K562 (cell line): Measurements from ENCODE around the gene CALML4. TPM values are rescaled to one million over a fixed set of nuclear protein-coding genes. Genes with fewer than 3 reads are reported as not detected.

Source experiments
- CTCF ChIP-seq, 3 experiments: IDR thresholded peaks in 2 of 3; conservative IDR thresholded peaks in 1 of 3; 2 replicates each; pipeline ENCODE4 v1.5.1; 2011 to 2012; ENCODE audit warnings: low read length in 3 of 3, mild to moderate bottlenecking in 3 of 3, control low read depth in 2 of 3, improper control_type of control experiment in 1 of 3, inconsistent platforms in 1 of 3, low read depth in 1 of 3, mixed read lengths in 1 of 3, moderate library complexity in 1 of 3; ENCODE audit not compliant: insufficient read depth in 2 of 3
- ESRRA ChIP-seq: fragments of 450-650 bp; IDR thresholded peaks from 2 replicates; pipeline ENCODE4 v1.6.1; 2014; ENCODE audit warnings: low read depth, mild to moderate bottlenecking, moderate library complexity, borderline replicate concordance
- GTF2E2 ChIP-seq: fragments of 200-800 bp; sonication (Bioruptor generic); IDR thresholded peaks from 2 replicates; pipeline ENCODE4 v1.6.1; 2016; ENCODE audit warnings: missing genetic modification characterization, missing compliant biosample characterization
- KHSRP ChIP-seq: fragments of 450-650 bp; IDR thresholded peaks from 2 replicates; pipeline ENCODE4 v1.6.1; 2017
- KLF6 ChIP-seq: fragments of 250-450 bp; sonication (Bioruptor Pico); IDR thresholded peaks from 2 replicates; pipeline ENCODE4 v1.4.0; 2020; ENCODE audit warnings: mild to moderate bottlenecking, moderate library complexity, borderline replicate concordance
- MECOM ChIP-seq: fragments of 250-450 bp; sonication (Bioruptor Pico); IDR thresholded peaks from 2 replicates; pipeline ENCODE4 v1.8.0; 2022; ENCODE audit warnings: inconsistent platforms
- MEF2A ChIP-seq: IDR thresholded peaks from 2 replicates; pipeline ENCODE4 v1.6.1; 2011; ENCODE audit warnings: low read depth, mild to moderate bottlenecking, low read length, moderate library complexity; ENCODE audit not compliant: control insufficient read depth
- NKRF ChIP-seq: fragments of 450-650 bp; IDR thresholded peaks from 2 replicates; pipeline ENCODE4 v1.6.1; 2016; ENCODE audit warnings: borderline replicate concordance
- NR2F6 ChIP-seq: fragments of 450-650 bp; formaldehyde crosslinking; IDR thresholded peaks from 2 replicates; pipeline ENCODE4 v1.4.0; 2020; ENCODE audit warnings: mild to moderate bottlenecking
- PTTG1 ChIP-seq: fragments of 450-650 bp; IDR thresholded peaks from 2 replicates; pipeline ENCODE4 v1.6.1; 2016; ENCODE audit warnings: low read depth, mild to moderate bottlenecking, missing genetic modification characterization, missing compliant biosample characterization
- SLC30A9 ChIP-seq: fragments of 250-450 bp; sonication (Bioruptor Pico); IDR thresholded peaks from 2 replicates; pipeline ENCODE4 v1.8.0; 2022; ENCODE audit warnings: mild to moderate bottlenecking, moderate library complexity
- SP1 ChIP-seq: sonication (generic); formaldehyde crosslinking; IDR thresholded peaks from 2 replicates; pipeline ENCODE4 v1.8.1; 2022; ENCODE audit warnings: mild to moderate bottlenecking, missing genetic modification reagents
- STAT5A ChIP-seq: IDR thresholded peaks from 2 replicates; pipeline ENCODE4 v1.6.1; 2012; ENCODE audit warnings: low read length, inconsistent platforms, borderline replicate concordance
- SUPT5H ChIP-seq: fragments of 450-650 bp; IDR thresholded peaks from 2 replicates; pipeline ENCODE4 v1.6.1; 2016
- WHSC1 ChIP-seq: IDR thresholded peaks from one replicate; pipeline ENCODE4 v1.6.1; 2012; ENCODE audit warnings: low read length, control low read depth, inconsistent platforms
- XRCC3 ChIP-seq: fragments of 450-650 bp; IDR thresholded peaks from 2 replicates; pipeline ENCODE4 v1.6.1; 2017; ENCODE audit warnings: mild to moderate bottlenecking, moderate library complexity
- ZBTB2 ChIP-seq: fragments of 450-650 bp; IDR thresholded peaks from 2 replicates; pipeline ENCODE4 v1.6.1; 2016; ENCODE audit warnings: antibody characterized with exemption
- ZNF232 ChIP-seq: sonication (generic); formaldehyde crosslinking; IDR thresholded peaks from 2 replicates; pipeline ENCODE4 v1.8.0; 2022; ENCODE audit warnings: mild to moderate bottlenecking, missing genetic modification reagents
- ZNF24 ChIP-seq: fragments of 450-650 bp; IDR thresholded peaks from 2 replicates; pipeline ENCODE4 v1.6.1; 2016
- ZNF282 ChIP-seq: sonication (generic); formaldehyde crosslinking; IDR thresholded peaks from 2 replicates; pipeline ENCODE4 v1.8.1; 2023; ENCODE audit warnings: missing genetic modification reagents
- ZNF354B ChIP-seq: fragments of 250-450 bp; sonication (Bioruptor Pico); IDR thresholded peaks from 2 replicates; pipeline ENCODE4 v1.4.0; 2020
- ZNF395 ChIP-seq: fragments of 200-800 bp; sonication (Bioruptor generic); IDR thresholded peaks from 2 replicates; pipeline ENCODE4 v1.6.1; 2017; ENCODE audit warnings: missing genetic modification characterization, missing compliant biosample characterization
- ZNF780A ChIP-seq: fragments of 250-450 bp; sonication (Bioruptor Pico); IDR thresholded peaks from 2 replicates; pipeline ENCODE4 v1.5.0; 2021; ENCODE audit warnings: mild to moderate bottlenecking
- ZSCAN29 ChIP-seq: fragments of 450-650 bp; IDR thresholded peaks from 2 replicates; pipeline ENCODE4 v1.6.1; 2017
- polyA plus RNA-seq, 8 experiments: library from polyadenylated mRNA; depleted of rRNA in 4 of 8; stranded (reverse) in 5 of 8; unstranded in 3 of 8; fragments of >200 nt; fragmentation: Nextera tagmentation in 2 of 8; fragmentation: Illumina TruSeq in 1 of 8; extraction: Ambion mirVana in 2 of 8; extraction: Trizol in 1 of 8; gene quantifications; 2 replicates each; pipeline versions ENCODE4 v1.2.1 to v1.2.3, GENCODE V29; 2011 to 2014; ENCODE audit warnings: inconsistent platforms in 1 of 8, missing spikeins in 1 of 8
- total RNA-seq, 7 experiments: library from RNA; depleted of rRNA in 6 of 7; stranded (reverse); fragments of >200 nt in 6 of 7; fragmentation: Illumina TruSeq in 2 of 7; extraction: Trizol in 2 of 7; gene quantifications; 2 replicates each; pipeline versions ENCODE4 v1.2.1 to v1.2.3, GENCODE V29; 2011 to 2021; ENCODE audit warnings: low replicate concordance in 1 of 7

CALML4 gene
- total and polyA plus RNA-seq, 9 of the 15 experiments (the other 6 are each of a cell fraction or from before 2014, with no cell fraction given) = 2.8 to 30.6 (median 15.5) TPM

GRCh38 chr15:68228971-68229385, 23.8 kb upstream of the CALML4 start (continued):
- TF ChIP-seq ZNF395 (CRISPR knock-in tag) = peak; percentile 24; the same call in 1 of the 2 replicates
- TF ChIP-seq ZNF780A (CRISPR knock-in tag) = no peak
- no peak for TF ChIP-seq ZSCAN29
- 0 out of 2 replicates have a peak, but pooled peaks have one; percentile 49 for TF ChIP-seq GTF2E2 (tag)
- TF ChIP-seq SP1 (CRISPR knock-in tag) = no peak
- no peak for TF ChIP-seq CTCF (IDR thresholded peaks at IDR 0.05 in 2 of 3, conservative IDR thresholded peaks at IDR 0.05 in 1 of 3; ENCODE audit: insufficient read depth in 2 of 3, low read depth in 1 of 3, low read length in 3 of 3)
- TF ChIP-seq ZNF282 (CRISPR knock-in tag) = no peak
- no peak for TF ChIP-seq ESRRA
- no peak for TF ChIP-seq PTTG1 (tag)
- TF ChIP-seq MECOM (CRISPR knock-in tag) = no peak
- TF ChIP-seq NR2F6 (CRISPR knock-in tag) = no peak
- peak; percentile 55; the same call in 1 of the 2 replicates for TF ChIP-seq NKRF
- no peak for TF ChIP-seq ZNF354B
- no peak for TF ChIP-seq SLC30A9
- no peak for TF ChIP-seq KLF6 (CRISPR knock-in tag)
- TF ChIP-seq XRCC3 = no peak
- TF ChIP-seq STAT5A = no peak
- no peak for TF ChIP-seq WHSC1
- TF ChIP-seq SUPT5H = peak; percentile 9; the same call in 1 of the 2 replicates
- TF ChIP-seq ZBTB2 = no peak
- TF ChIP-seq ZNF24 = no peak
- no peak for TF ChIP-seq KHSRP
- TF ChIP-seq MEF2A = no peak
- no peak for TF ChIP-seq ZNF232 (CRISPR knock-in tag)
